GM12891 (cell line): ENCODE measurements around the gene PNLIPRP1.

ENCODE experiments used
- POLR2A ChIP-seq: IDR thresholded peaks from 2 replicates; pipeline ENCODE4 v1.6.1; 2011; ENCODE audit warnings: low read depth, low read length, control low read depth
- POLR2AphosphoS5 ChIP-seq: IDR thresholded peaks from 2 replicates; pipeline ENCODE4 v1.6.1; 2011; ENCODE audit warnings: low read depth, low read length, control low read depth
- SPI1 ChIP-seq: IDR thresholded peaks from 2 replicates; pipeline ENCODE4 v1.6.1; 2011; ENCODE audit warnings: low read depth, low read length, control low read depth

GRCh38 chr10:116606061-116606483, 15.3 kb downstream of the PNLIPRP1 start:
- TF ChIP-seq POLR2A (no peak), POLR2AphosphoS5 (no peak), SPI1 (no peak)
